SK-N-SH treated with all-trans-retinoic acid at 6 μM for 48 hours (cell line): ENCODE measurements around the gene CFAP107.

Experiments used
- BACH2 ChIP-seq: fragments of 250-450 bp; sonication (Bioruptor Pico); IDR thresholded peaks from 2 replicates; pipeline ENCODE4 v1.9.0; 2021; ENCODE audit warnings: mild to moderate bottlenecking, borderline replicate concordance
- ESRRG ChIP-seq: fragments of 250-450 bp; sonication (Bioruptor Pico); IDR thresholded peaks from 2 replicates; pipeline ENCODE4 v1.6.1; 2021; ENCODE audit warnings: mild to moderate bottlenecking
- GLIS3 ChIP-seq: fragments of 250-450 bp; sonication (Bioruptor Pico); IDR thresholded peaks from 2 replicates; pipeline ENCODE4 v1.5.0; 2020; ENCODE audit warnings: mild to moderate bottlenecking, moderate library complexity
- ISL1 ChIP-seq: fragments of 250-450 bp; sonication (Bioruptor Pico); IDR thresholded peaks from 2 replicates; pipeline ENCODE4 v2.1.2; 2022; ENCODE audit warnings: mild to moderate bottlenecking, moderate library complexity
- TCF4 ChIP-seq: fragments of 250-450 bp; sonication (Bioruptor Pico); IDR thresholded peaks from 2 replicates; pipeline ENCODE4 v1.8.0; 2021; ENCODE audit warnings: mild to moderate bottlenecking, moderate library complexity, borderline replicate concordance
- TF ChIP-seq, protein P1 (sequence below): fragments of 250-450 bp; sonication (Bioruptor Pico); IDR thresholded peaks from 2 replicates; pipeline ENCODE4 v1.8.0; 2020; ENCODE audit warnings: mild to moderate bottlenecking, moderate library complexity, borderline replicate concordance

DNA sequence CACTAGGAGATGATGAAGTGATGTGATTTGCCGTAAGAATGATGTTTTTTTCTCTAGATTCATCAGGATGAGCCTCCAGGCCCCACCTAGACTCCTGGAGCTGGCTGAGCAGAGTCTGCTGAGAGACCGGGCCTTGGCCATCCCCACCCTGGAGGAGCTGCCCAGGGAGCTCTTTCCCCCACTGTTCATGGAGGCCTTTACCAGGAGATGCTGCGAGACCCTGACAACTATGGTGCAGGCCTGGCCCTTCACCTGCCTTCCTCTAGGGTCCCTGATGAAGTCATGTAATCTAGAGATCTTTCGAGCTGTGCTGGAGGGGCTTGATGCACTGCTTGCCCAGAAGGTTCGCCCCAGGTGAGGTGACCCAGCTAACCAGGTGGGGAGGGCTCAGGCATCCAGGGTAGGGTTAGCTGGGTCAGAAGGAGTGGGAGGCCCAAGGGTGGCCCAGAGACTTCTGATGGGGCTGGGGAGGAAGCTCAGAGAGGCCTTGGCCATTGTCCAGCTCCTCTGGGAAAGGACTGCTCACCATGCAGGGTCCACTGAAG lies 28.9 kb downstream of the CFAP107 start:
- TF ChIP-seq ESRRG (no peak), ISL1 (CRISPR knock-in tag) (no peak), BACH2 (no peak), TCF4 (no peak), GLIS3 (no peak)
- TF ChIP-seq, protein P1, sequence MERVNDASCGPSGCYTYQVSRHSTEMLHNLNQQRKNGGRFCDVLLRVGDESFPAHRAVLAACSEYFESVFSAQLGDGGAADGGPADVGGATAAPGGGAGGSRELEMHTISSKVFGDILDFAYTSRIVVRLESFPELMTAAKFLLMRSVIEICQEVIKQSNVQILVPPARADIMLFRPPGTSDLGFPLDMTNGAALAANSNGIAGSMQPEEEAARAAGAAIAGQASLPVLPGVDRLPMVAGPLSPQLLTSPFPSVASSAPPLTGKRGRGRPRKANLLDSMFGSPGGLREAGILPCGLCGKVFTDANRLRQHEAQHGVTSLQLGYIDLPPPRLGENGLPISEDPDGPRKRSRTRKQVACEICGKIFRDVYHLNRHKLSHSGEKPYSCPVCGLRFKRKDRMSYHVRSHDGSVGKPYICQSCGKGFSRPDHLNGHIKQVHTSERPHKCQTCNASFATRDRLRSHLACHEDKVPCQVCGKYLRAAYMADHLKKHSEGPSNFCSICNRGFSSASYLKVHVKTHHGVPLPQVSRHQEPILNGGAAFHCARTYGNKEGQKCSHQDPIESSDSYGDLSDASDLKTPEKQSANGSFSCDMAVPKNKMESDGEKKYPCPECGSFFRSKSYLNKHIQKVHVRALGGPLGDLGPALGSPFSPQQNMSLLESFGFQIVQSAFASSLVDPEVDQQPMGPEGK = no peak
